ENCODE data around the gene UNG.

The UNG gene

DNA sequence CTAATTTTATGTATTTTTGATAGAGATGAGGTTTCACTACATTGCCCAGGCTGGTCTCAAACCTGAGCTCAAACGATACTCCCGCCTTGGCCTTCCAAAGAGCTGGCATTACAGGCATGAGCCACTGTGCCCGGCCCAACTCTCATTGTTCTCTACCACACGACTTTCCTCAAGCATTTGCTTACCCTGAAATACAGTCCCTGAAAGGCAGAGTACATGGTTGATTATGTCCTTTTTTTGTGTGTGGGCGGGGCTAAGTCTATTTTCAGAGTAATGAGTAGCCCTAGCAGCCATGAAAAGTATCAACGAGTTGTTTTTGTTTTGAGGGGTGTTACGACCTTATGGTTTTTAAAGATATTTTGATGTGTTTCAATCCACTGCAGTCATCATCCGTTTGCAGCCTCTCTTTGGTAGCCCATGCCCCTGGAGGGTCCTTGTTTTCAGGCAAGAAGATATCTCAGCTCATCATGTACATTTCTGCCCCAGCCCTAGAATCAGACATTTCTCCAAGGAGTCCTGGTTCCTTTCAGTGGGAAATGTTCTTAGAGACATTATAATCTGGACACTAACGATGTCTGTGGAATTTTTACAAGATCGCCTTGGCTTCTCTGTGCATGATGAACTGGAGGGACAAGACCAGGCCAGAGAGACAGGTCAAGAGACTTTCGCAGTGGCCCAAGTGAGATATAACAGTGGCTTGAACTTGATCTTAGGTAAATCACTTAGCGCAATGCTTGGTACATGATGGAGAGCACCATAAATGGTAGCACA lies 27.7 kb downstream of the UNG start:
- H3K27ac ChIP-seq = no peak overlapping the region
- DNase-seq = no peak
- no peak overlapping the region for H3K4me3 ChIP-seq
- no peaks in the 10 kb centered on the region for H3K9me3 ChIP-seq
- H3K27me3 ChIP-seq = no peaks in the 10 kb centered on the region
- no peaks in the 10 kb centered on the region for H3K4me1 ChIP-seq
- peaks cover 0 to 8% (median 0%) of the 10 kb centered on the region in 3 donors for H3K36me3 ChIP-seq
- intact Hi-C loops (cut with DNase I; ENCODE audit: low total_unique reads) = no loop called here
- TF ChIP-seq, protein P1, sequence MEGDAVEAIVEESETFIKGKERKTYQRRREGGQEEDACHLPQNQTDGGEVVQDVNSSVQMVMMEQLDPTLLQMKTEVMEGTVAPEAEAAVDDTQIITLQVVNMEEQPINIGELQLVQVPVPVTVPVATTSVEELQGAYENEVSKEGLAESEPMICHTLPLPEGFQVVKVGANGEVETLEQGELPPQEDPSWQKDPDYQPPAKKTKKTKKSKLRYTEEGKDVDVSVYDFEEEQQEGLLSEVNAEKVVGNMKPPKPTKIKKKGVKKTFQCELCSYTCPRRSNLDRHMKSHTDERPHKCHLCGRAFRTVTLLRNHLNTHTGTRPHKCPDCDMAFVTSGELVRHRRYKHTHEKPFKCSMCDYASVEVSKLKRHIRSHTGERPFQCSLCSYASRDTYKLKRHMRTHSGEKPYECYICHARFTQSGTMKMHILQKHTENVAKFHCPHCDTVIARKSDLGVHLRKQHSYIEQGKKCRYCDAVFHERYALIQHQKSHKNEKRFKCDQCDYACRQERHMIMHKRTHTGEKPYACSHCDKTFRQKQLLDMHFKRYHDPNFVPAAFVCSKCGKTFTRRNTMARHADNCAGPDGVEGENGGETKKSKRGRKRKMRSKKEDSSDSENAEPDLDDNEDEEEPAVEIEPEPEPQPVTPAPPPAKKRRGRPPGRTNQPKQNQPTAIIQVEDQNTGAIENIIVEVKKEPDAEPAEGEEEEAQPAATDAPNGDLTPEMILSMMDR (IDR thresholded peaks at IDR 0.05) = no peak

DNA sequence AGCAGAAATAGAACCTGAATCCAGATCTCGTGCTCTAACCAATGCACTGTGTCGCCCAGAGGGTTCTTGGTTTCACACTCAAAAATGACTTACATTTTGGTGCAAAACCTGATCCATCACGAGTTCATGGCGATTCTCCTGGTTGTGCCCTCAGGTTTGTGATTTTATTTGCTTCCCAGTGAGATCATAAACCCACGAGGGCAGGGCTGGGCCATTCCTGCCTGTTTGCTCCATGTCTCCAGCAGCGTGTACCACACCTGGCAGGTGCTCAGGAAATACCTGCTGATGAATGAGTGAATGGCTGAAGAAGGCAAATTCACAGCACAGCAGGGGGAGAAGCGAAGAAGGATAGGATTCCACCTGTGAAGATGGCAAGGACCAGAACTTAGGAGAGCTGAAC lies 28.4 kb downstream of the UNG start:
- intact Hi-C loops (cut with DNase I; ENCODE audit: low total_unique reads) = no loop called here
- Histone ChIP-seq H3K9me3 (no peaks in the 10 kb centered on the region), H3K27me3 (no peaks in the 10 kb centered on the region), H3K4me1 (no peaks in the 10 kb centered on the region), H3K4me3 (no peak overlapping the region), H3K36me3 (peaks cover 0 to 8% (median 0%) of the 10 kb centered on the region in 3 donors), H3K27ac (no peak overlapping the region)
- TF ChIP-seq, protein P1 (IDR thresholded peaks at IDR 0.05) = no peak
- DNase-seq = no peak

- H3K9me3 ChIP-seq = no peaks in the 10 kb centered on the region
- intact Hi-C loops (cut with DNase I; ENCODE audit: low total_unique reads) = no loop called here
- no peak overlapping the region for H3K4me3 ChIP-seq
- no peaks in the 10 kb centered on the region for H3K4me1 ChIP-seq
- peaks cover 0 to 8% (median 0%) of the 10 kb centered on the region in 3 donors for H3K36me3 ChIP-seq
- H3K27me3 ChIP-seq = no peaks in the 10 kb centered on the region
- TF ChIP-seq, protein P1 (IDR thresholded peaks at IDR 0.05) = no peak
- no peak overlapping the region for H3K27ac ChIP-seq
- DNase-seq = peak in 1 of 2 donors; percentile 7
Measured at GRCh38 chr12:109126784-109127183, 29.4 kb downstream of the UNG start.

DNA sequence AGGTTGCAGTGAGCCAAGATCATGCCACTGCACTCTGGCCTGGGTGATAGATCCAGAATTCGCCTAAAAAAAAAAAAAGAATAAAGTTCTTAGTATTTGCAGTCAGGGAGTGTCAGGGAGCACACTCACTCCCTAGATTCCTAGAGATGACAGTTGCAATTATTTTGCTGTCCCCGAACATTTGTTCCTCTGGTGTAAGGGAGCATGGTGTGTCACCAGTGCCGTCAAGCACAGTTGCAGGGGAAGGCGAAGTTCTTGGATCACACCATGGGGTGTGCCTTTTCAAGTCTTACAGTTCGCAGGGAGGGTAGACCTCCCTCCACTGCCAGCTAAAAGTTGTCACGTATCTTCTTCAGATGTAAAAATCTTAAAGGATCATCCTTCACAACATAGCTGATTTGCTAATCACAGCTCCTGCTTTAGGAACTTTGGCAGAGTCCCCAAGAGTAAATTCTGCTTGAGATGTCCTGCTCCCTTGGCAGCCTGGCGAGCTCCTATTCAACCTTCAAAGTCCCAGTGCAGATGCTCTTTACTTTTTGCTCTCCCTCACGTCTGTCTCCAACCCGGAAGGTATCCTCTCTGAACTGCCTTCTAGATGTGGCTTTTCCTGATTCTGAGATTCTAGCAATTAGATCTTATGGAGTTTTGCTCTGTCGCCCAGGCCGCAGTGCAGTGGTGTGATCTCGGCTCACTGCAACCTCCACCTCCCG lies 30.3 kb downstream of the UNG start:
- peak in 1 of 2 donors; percentile 46 for DNase-seq
- intact Hi-C loops (cut with DNase I; ENCODE audit: low total_unique reads) = no loop called here
- TF ChIP-seq, protein P1 (IDR thresholded peaks at IDR 0.05) = no peak
- no peak overlapping the region for H3K4me3 ChIP-seq
- H3K36me3 ChIP-seq = peaks cover 0 to 8% (median 0%) of the 10 kb centered on the region in 3 donors
- H3K9me3 ChIP-seq = no peaks in the 10 kb centered on the region
- no peak overlapping the region for H3K27ac ChIP-seq
- no peaks in the 10 kb centered on the region for H3K4me1 ChIP-seq
- H3K27me3 ChIP-seq = no peaks in the 10 kb centered on the region

DNA sequence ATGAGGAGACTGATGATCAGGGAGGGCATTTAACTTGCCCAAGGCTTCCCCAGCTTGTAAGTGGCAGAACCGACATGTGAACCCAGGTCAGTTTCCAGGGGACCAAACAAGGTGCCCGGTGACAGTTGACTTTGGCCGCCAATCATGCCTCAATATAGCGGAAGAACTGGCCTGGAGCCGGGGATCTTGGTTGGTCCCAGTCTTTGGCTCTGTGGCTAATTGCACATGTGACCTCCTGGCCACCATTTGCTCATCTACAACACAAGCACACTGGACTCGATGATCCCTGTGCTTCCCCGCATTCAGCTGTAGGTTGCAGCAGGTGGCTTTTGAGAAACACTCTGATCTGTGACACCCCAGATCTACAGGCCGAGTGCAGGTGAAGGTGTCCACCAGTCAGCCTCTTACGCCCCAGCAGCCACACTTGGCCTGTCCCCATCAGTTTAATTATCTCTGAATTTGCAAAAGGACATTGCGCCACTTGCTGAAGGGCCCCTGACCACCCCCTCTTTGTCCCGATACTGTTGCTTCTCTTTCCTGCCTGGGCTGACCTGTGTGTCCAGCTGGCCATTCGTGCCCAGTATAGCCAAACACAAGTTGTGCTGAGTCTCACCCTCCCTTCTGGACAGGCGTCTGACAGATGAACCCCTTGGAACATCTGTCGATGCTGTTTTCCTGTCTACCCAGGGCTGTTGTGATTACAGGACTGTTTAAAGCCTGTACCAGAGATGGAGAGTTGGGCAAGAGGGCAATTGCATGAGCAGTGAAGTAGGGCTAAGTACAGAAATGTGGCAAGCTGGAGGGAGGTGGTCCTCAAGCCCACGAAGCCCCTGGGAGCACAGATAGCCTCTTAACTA lies 33.1 kb downstream of the UNG start:
- Histone ChIP-seq H3K4me1 (peaks cover 0 to 4% (median 0%) of the 10 kb centered on the region in 4 donors), H3K27ac (no peak overlapping the region), H3K27me3 (no peaks in the 10 kb centered on the region), H3K9me3 (no peaks in the 10 kb centered on the region), H3K36me3 (peaks cover 0 to 8% (median 0%) of the 10 kb centered on the region in 3 donors), H3K4me3 (no peak overlapping the region)
- intact Hi-C loops (cut with DNase I; ENCODE audit: low total_unique reads) = no loop called here
- TF ChIP-seq, protein P1 (IDR thresholded peaks at IDR 0.05) = no peak
- DNase-seq = peak in 1 of 2 donors; percentile 38
